Endothelial cell of umbilical vein (primary cell): Measurements from ENCODE around the gene ZSCAN4. TPM values are rescaled to one million over a fixed set of nuclear protein-coding genes. Genes with fewer than 3 reads are reported as not detected.

ENCODE experiments used
- BruUV-seq: library from RNA; stranded (reverse); fragments of 400-500 nt; replicated peaks from 2 replicates; lab custom pipeline; 2021; lab: Mats Ljungman, UMichigan
- CTCF ChIA-PET: fragments of 300-600, 350-600 bp; sonication (Branson Sonifier 250); formaldehyde crosslinking; loops from one replicate; lab custom pipeline; 2021; ENCODE audit warnings: antibody characterized with exemption, inconsistent platforms; lab: Charles Lee
- POLR2A ChIA-PET: fragments of 300-600, 350-600 bp; sonication (Branson Sonifier 250); formaldehyde crosslinking; loops from one replicate; lab custom pipeline; 2021; ENCODE audit warnings: antibody characterized with exemption, inconsistent platforms; lab: Charles Lee
- DNase-seq: peaks from one replicate; pipeline ENCODE4 v3.0.0-alpha.2; 2011; ENCODE audit warnings: low read depth, low spot score
- FAIRE-seq: peaks from 2 replicates; lab custom pipeline; 2011; peaks lifted over from hg19 to GRCh38; lab: Jason Lieb, UNC
- H2AFZ ChIP-seq: 2 replicates; pipeline ENCODE4 v1.6.0; 2012; ENCODE audit warnings: low read depth, low read length, control low read depth, inconsistent platforms
- H3K27ac ChIP-seq: 2 replicates; pipeline ENCODE4 v1.5.1; 2011; ENCODE audit warnings: low read depth, mild to moderate bottlenecking, control low read depth, low read length, moderate library complexity; ENCODE audit not compliant: insufficient read depth
- H3K27me3 ChIP-seq, 2 experiments: 2 replicates each; pipeline versions ENCODE4 v1.6.0 to v1.6.1; 2011; ENCODE audit warnings: low read length in 2 of 2, mixed read lengths in 1 of 2; ENCODE audit not compliant: control insufficient read depth in 2 of 2, insufficient read depth in 2 of 2
- H3K36me3 ChIP-seq, 2 experiments: 2 replicates in 1 of 2; 3 replicates in 1 of 2; pipeline ENCODE4 v1.5.1; 2011; ENCODE audit warnings: low read length in 2 of 2, mild to moderate bottlenecking in 1 of 2, moderate library complexity in 1 of 2; ENCODE audit not compliant: control insufficient read depth in 2 of 2, insufficient read depth in 2 of 2; ENCODE audit errors: extremely low read depth in 1 of 2
- H3K4me1 ChIP-seq: 3 replicates; pipeline ENCODE4 v1.5.1; 2011; ENCODE audit warnings: mild to moderate bottlenecking, low read length; ENCODE audit not compliant: control insufficient read depth, insufficient read depth; ENCODE audit errors: extremely low read depth
- H3K4me2 ChIP-seq: 2 replicates; pipeline ENCODE4 v1.6.1; 2011; ENCODE audit warnings: low read length, control low read depth, mixed read lengths; ENCODE audit not compliant: insufficient read depth
- H3K4me3 ChIP-seq, 3 experiments: fragments of 200-600 bp in 1 of 3; sonication (generic), shearing (Covaris generic) in 1 of 3; replicated peaks in 1 of 3; 2 replicates each; pipeline ENCODE4 v1.5.1; 2011 to 2016; ENCODE audit warnings: control low read depth in 3 of 3, low read length in 3 of 3, mild to moderate bottlenecking in 2 of 3, inconsistent platforms in 1 of 3, low read depth in 1 of 3, moderate library complexity in 1 of 3; ENCODE audit not compliant: insufficient read depth in 1 of 3
- H3K79me2 ChIP-seq: 2 replicates; pipeline ENCODE4 v1.6.0; 2012; ENCODE audit warnings: low read length, inconsistent platforms; ENCODE audit not compliant: control insufficient read depth, insufficient read depth
- H3K9ac ChIP-seq: replicated peaks from 2 replicates; pipeline ENCODE3; 2011; ENCODE audit warnings: low read length, control low read depth; ENCODE audit not compliant: insufficient read depth; ENCODE audit errors: extremely low read depth
- H3K9me1 ChIP-seq: replicated peaks from 3 replicates; pipeline ENCODE4 v1.6.0; 2011; ENCODE audit warnings: mild to moderate bottlenecking, low read length; ENCODE audit not compliant: control insufficient read depth, insufficient read depth; ENCODE audit errors: extremely low read depth
- H3K9me3 ChIP-seq: replicated peaks from 2 replicates; pipeline ENCODE4 v1.5.1; 2012; ENCODE audit warnings: low read length, inconsistent platforms; ENCODE audit not compliant: control insufficient read depth, insufficient read depth
- H4K20me1 ChIP-seq: replicated peaks from 2 replicates; pipeline ENCODE3; 2011; ENCODE audit warnings: mild to moderate bottlenecking, low read length; ENCODE audit not compliant: control insufficient read depth, insufficient read depth; ENCODE audit errors: extremely low read depth
- CTCF ChIP-seq, 2 donors: IDR thresholded peaks; 1 replicate in 1 of 2; 2 replicates in 1 of 2; pipeline ENCODE4 v1.5.1; 2011; ENCODE audit warnings: low read length in 2 of 2, mild to moderate bottlenecking in 2 of 2, moderate library complexity in 2 of 2, control low read depth in 1 of 2, inconsistent platforms in 1 of 2, low read depth in 1 of 2; ENCODE audit not compliant: insufficient read depth in 1 of 2; ENCODE audit errors: extremely low read depth in 1 of 2
- EZH2 ChIP-seq: IDR thresholded peaks from 2 replicates; pipeline ENCODE4 v1.6.1; 2012; ENCODE audit warnings: borderline replicate concordance, low read depth, mild to moderate bottlenecking, moderate library complexity, low read length, inconsistent platforms; ENCODE audit not compliant: severe bottlenecking
- FOS ChIP-seq: IDR thresholded peaks from 2 replicates; pipeline ENCODE4 v1.6.1; 2011; ENCODE audit warnings: mild to moderate bottlenecking, low read length, moderate library complexity, borderline replicate concordance; ENCODE audit not compliant: insufficient read depth
- GATA2 ChIP-seq: IDR thresholded peaks from 2 replicates; pipeline ENCODE4 v1.7.0; 2011; ENCODE audit warnings: low read depth, mild to moderate bottlenecking, moderate library complexity, mixed read lengths, low read length; ENCODE audit not compliant: insufficient read length, insufficient read depth
- JUN ChIP-seq: IDR thresholded peaks from 2 replicates; pipeline ENCODE4 v1.6.1; 2011; ENCODE audit warnings: borderline replicate concordance, low read depth; ENCODE audit not compliant: insufficient read length, insufficient read depth
- MAX ChIP-seq: IDR thresholded peaks from 2 replicates; pipeline ENCODE4 v1.6.1; 2011; ENCODE audit not compliant: insufficient read depth, insufficient read length
- MYC ChIP-seq: IDR thresholded peaks from one replicate; pipeline ENCODE4 v1.6.1; 2011; ENCODE audit warnings: mild to moderate bottlenecking, low read depth, low read length
- POLR2AphosphoS5 ChIP-seq: IDR thresholded peaks from 2 replicates; pipeline ENCODE4 v1.6.1; 2012; ENCODE audit warnings: low read depth, mild to moderate bottlenecking, control low read depth, low read length, moderate library complexity; ENCODE audit not compliant: insufficient read depth
- dilution Hi-C: fragments of 300-500 bp; cut with MboI; formaldehyde crosslinking; loops from one replicate; pipeline ENCODE4 v1.15.0; 2019; ENCODE audit warnings: low sequenced_read_pairs; ENCODE audit not compliant: extremely low pct_ligation_motif_present
- intact Hi-C: fragments of 100-400 bp; cut with micrococcal nuclease; formaldehyde crosslinking; loops from one replicate; pipeline ENCODE4 v1.10.0; 2022
- polyA plus RNA-seq, 4 experiments: library from polyadenylated mRNA; depleted of rRNA in 3 of 4; stranded (reverse) in 3 of 4; unstranded in 1 of 4; fragments of >200 nt; gene quantifications; 2 replicates each; pipeline versions ENCODE4 v1.2.1 to v1.2.3, GENCODE V29; 2011 to 2012; ENCODE audit warnings: missing spikeins in 1 of 4
- total RNA-seq: library from RNA; stranded (reverse); gene quantifications from 2 replicates; pipeline ENCODE4 v1.2.3, GENCODE V29; 2021

The ZSCAN4 gene
- total and polyA plus RNA-seq, 2 donors (not counting 3 experiments of a cell fraction or from before 2014, with no cell fraction given): not detected

GRCh38 chr19:57708641-57709361 lies 40.1 kb downstream of the ZSCAN4 start, which contains the start of gene ZNF154:
TSS of gene ZNF154 (minus strand) at chr19:57709204. CDS start at chr19:57708971, 233 bp downstream.
- H3K4me3 ChIP-seq: peak within 1 kb of the TSS in 1 of 3 experiments; percentile 48
- FAIRE-seq (no peak), DNase-seq (peak; percentile 36)
- H3K79me2 ChIP-seq: no peaks in the 10 kb centered on the region
- no peaks in the 10 kb centered on the region for H4K20me1 ChIP-seq
- no peaks in the 10 kb centered on the region for H3K36me3 ChIP-seq
- dilution Hi-C loops (no loop called here), intact Hi-C loops (no loop called here)
- ChIA-PET CTCF (no interaction called here), POLR2A (no interaction called here)
- BruUV-seq: TSS peak; percentile 48
- H3K27me3 ChIP-seq: peaks cover 0 to 16% of the 10 kb centered on the region in 2 experiments
- H3K4me2 ChIP-seq: no peak within 1 kb of the TSS
- H3K9me1 ChIP-seq: no peaks in the 10 kb centered on the region
- no peak within 1 kb of the TSS for H3K9ac ChIP-seq
- H3K4me1 ChIP-seq: no peaks in the 10 kb centered on the region
- no peaks in the 10 kb centered on the region for H3K9me3 ChIP-seq
- H2AFZ ChIP-seq: no peak within 1 kb of the TSS
- TF ChIP-seq JUN (no peak), MYC (no peak), POLR2AphosphoS5 (no peak), MAX (no peak), GATA2 (no peak), EZH2 (no peak), FOS (no peak), CTCF (IDR thresholded peaks at IDR 0.05; ENCODE audit: extremely low read depth in 1 of 2, insufficient read depth in 1 of 2, low read depth in 1 of 2, low read length in 2 of 2) (no peak)
- H3K27ac ChIP-seq: no peak within 1 kb of the TSS
